GM18519 (cell line): ENCODE measurements around the gene C9orf50.

Source experiments
- ATAC-seq: cut with Tn5 transposase; IDR thresholded peaks from one replicate; pipeline ENCODE4 v1.9.1; 2021; ENCODE audit warnings: mild to moderate bottlenecking, moderate library complexity; ENCODE audit not compliant: unreplicated experiment, low FRiP score

C9orf50 gene

GRCh38 chr9:129612815-129613519 lies 7.9 kb downstream of the C9orf50 start:
- no peak for ATAC-seq

GRCh38 chr9:129612123-129612522 lies 8.8 kb downstream of the C9orf50 start:
- ATAC-seq = no peak

- ATAC-seq = no peak
These were observed 9.5 kb downstream of the C9orf50 start for GRCh38 chr9:129611307-129611800.

- no peak for ATAC-seq
These were observed 10.2 kb downstream of the C9orf50 start for GRCh38 chr9:129610473-129611306.

- no peak for ATAC-seq
These were observed 10.8 kb downstream of the C9orf50 start for GRCh38 chr9:129610213-129610472.

GRCh38 chr9:129609486-129610212 lies 11.3 kb downstream of the C9orf50 start:
- no peak for ATAC-seq

- no peak for ATAC-seq
These were observed 12.1 kb downstream of the C9orf50 start for GRCh38 chr9:129608561-129609481.

GRCh38 chr9:129607027-129607387 lies 13.9 kb downstream of the C9orf50 start:
- ATAC-seq = no peak

GRCh38 chr9:129606161-129607026 lies 14.5 kb downstream of the C9orf50 start:
- no peak for ATAC-seq

- no peak for ATAC-seq
These were observed 16.1 kb downstream of the C9orf50 start for GRCh38 chr9:129604766-129605163.

- ATAC-seq = no peak
These were observed 16.7 kb downstream of the C9orf50 start for GRCh38 chr9:129604056-129604765.

- no peak for ATAC-seq
These were observed 18.1 kb downstream of the C9orf50 start for GRCh38 chr9:129602598-129603415.

GRCh38 chr9:129601082-129601674 lies 19.7 kb downstream of the C9orf50 start:
- no peak for ATAC-seq

GRCh38 chr9:129598089-129598596 lies 22.8 kb downstream of the C9orf50 start:
- no peak for ATAC-seq

- ATAC-seq = no peak
These were observed 23.4 kb downstream of the C9orf50 start for GRCh38 chr9:129597355-129598088.

- ATAC-seq = no peak
These were observed 24.2 kb downstream of the C9orf50 start for GRCh38 chr9:129596541-129597331.
